Neural cell (in vitro differentiated cells): Measurements from ENCODE around the gene NUDCD3. TPM values are rescaled to one million over a fixed set of nuclear protein-coding genes. Genes with fewer than 3 reads are reported as not detected.

Source experiments
- H2AFZ ChIP-seq: fragments of 200-600, 300-800 bp; sonication (generic), shearing (Covaris generic); 2 replicates; pipeline ENCODE4 v1.6.0; 2014; ENCODE audit warnings: low read depth, mild to moderate bottlenecking, antibody characterized with exemption, low read length, moderate library complexity
- H3F3A ChIP-seq: fragments of 200-600 bp; shearing (Covaris generic); 2 replicates; pipeline ENCODE4 v1.6.1; 2016; ENCODE audit warnings: mild to moderate bottlenecking, moderate library complexity, mixed read lengths, antibody characterized with exemption, low read length; ENCODE audit not compliant: insufficient read depth, poor library complexity, severe bottlenecking
- H3K27ac ChIP-seq: fragments of 200-600, 300-800 bp; sonication (generic), shearing (Covaris generic); 2 replicates; pipeline ENCODE4 v1.5.1; 2014; ENCODE audit warnings: mild to moderate bottlenecking, low read length, moderate library complexity
- H3K27me3 ChIP-seq: fragments of 300-800, 200-600 bp; sonication (generic), shearing (Covaris generic); 2 replicates; pipeline ENCODE4 v1.6.0; 2014; ENCODE audit warnings: mild to moderate bottlenecking, low read depth, low read length, moderate library complexity; ENCODE audit not compliant: insufficient read depth
- H3K36me3 ChIP-seq: fragments of 300-800, 200-600 bp; sonication (generic), shearing (Covaris generic); 2 replicates; pipeline ENCODE4 v1.5.1; 2014; ENCODE audit warnings: mild to moderate bottlenecking, antibody characterized with exemption, low read length, moderate library complexity; ENCODE audit not compliant: insufficient read depth
- H3K4me2 ChIP-seq: fragments of 300-800, 200-600 bp; sonication (generic), shearing (Covaris generic); 2 replicates; pipeline ENCODE4 v1.6.0; 2014; ENCODE audit warnings: mild to moderate bottlenecking, low read length
- H3K4me3 ChIP-seq: fragments of 300-800, 200-600 bp; sonication (generic), shearing (Covaris generic); 2 replicates; pipeline ENCODE4 v1.5.1; 2014; ENCODE audit warnings: mild to moderate bottlenecking, low read length, moderate library complexity
- H3K79me2 ChIP-seq: fragments of 200-600 bp; shearing (Covaris generic); replicated peaks from 2 replicates; pipeline ENCODE4 v1.6.0; 2014; ENCODE audit warnings: mild to moderate bottlenecking, low read length, moderate library complexity; ENCODE audit not compliant: insufficient read depth
- H3K9ac ChIP-seq: fragments of 300-800, 200-600 bp; sonication (generic), shearing (Covaris generic); 2 replicates; pipeline ENCODE4 v1.6.1; 2016; ENCODE audit warnings: mild to moderate bottlenecking, low read length, mixed read lengths
- H3K9me2 ChIP-seq: fragments of 200-600 bp; shearing (Covaris generic); 2 replicates; pipeline ENCODE4 v1.6.1; 2016; ENCODE audit warnings: mild to moderate bottlenecking, low read length, mixed read lengths; ENCODE audit not compliant: insufficient read depth
- H3K9me3 ChIP-seq: fragments of 200-600, 300-800 bp; sonication (generic), shearing (Covaris generic); 2 replicates; pipeline ENCODE4 v1.6.1; 2016; ENCODE audit warnings: mild to moderate bottlenecking, mixed run types, low read length, moderate library complexity, mixed read lengths
- H4K20me1 ChIP-seq: fragments of 200-600 bp; shearing (Covaris generic); 2 replicates; pipeline ENCODE4 v1.6.1; 2016; ENCODE audit warnings: mild to moderate bottlenecking, mixed run types; ENCODE audit not compliant: insufficient read depth
- CTCF ChIP-seq: fragments of 450-650 bp; IDR thresholded peaks from 2 replicates; pipeline ENCODE4 v1.5.1; 2014; ENCODE audit warnings: antibody characterized with exemption, mild to moderate bottlenecking, moderate library complexity; ENCODE audit not compliant: poor library complexity, severe bottlenecking
- EP300 ChIP-seq: fragments of 450-650 bp; conservative IDR thresholded peaks from 2 replicates; pipeline ENCODE4 v1.6.1; 2014; ENCODE audit warnings: antibody characterized with exemption, mild to moderate bottlenecking, moderate library complexity; ENCODE audit not compliant: poor library complexity, severe bottlenecking
- EZH2 ChIP-seq: fragments of 200-600, 300-800 bp; shearing (Covaris generic), sonication (generic); IDR thresholded peaks from 2 replicates; pipeline ENCODE4 v1.6.1; 2014; ENCODE audit warnings: antibody characterized with exemption, low read length, borderline replicate concordance, mild to moderate bottlenecking; ENCODE audit not compliant: insufficient read depth, poor library complexity, severe bottlenecking
- MXI1 ChIP-seq: fragments of 450-650 bp; conservative IDR thresholded peaks from 2 replicates; pipeline ENCODE4 v1.6.1; 2014; ENCODE audit warnings: antibody characterized with exemption, mild to moderate bottlenecking; ENCODE audit not compliant: poor library complexity, severe bottlenecking
- POLR2AphosphoS5 ChIP-seq: IDR thresholded peaks from 2 replicates; pipeline ENCODE4 v1.6.1; 2012
- RAD21 ChIP-seq: fragments of 450-650 bp; conservative IDR thresholded peaks from 2 replicates; pipeline ENCODE4 v1.6.1; 2014; ENCODE audit warnings: antibody characterized with exemption, mild to moderate bottlenecking, moderate library complexity
- REST ChIP-seq: IDR thresholded peaks from 2 replicates; pipeline ENCODE4 v1.6.1; 2012; ENCODE audit warnings: borderline replicate concordance
- SMC3 ChIP-seq: fragments of 450-650 bp; conservative IDR thresholded peaks from 2 replicates; pipeline ENCODE4 v1.6.1; 2014; ENCODE audit warnings: antibody characterized with exemption, mild to moderate bottlenecking, moderate library complexity; ENCODE audit not compliant: poor library complexity
- TAF1 ChIP-seq: IDR thresholded peaks from 2 replicates; pipeline ENCODE4 v1.6.1; 2012; ENCODE audit warnings: low read depth
- polyA plus RNA-seq: library from polyadenylated mRNA; depleted of rRNA; stranded (reverse); fragments of >200 nt; gene quantifications from 2 replicates; pipeline ENCODE4 v1.2.3, GENCODE V29; 2014

NUDCD3 gene
- polyA plus RNA-seq, 1 donor from 2014 or later = 69.9 TPM

- Histone ChIP-seq H2AFZ (no peak overlapping the region), H3K36me3 (no peaks in the 10 kb centered on the region), H4K20me1 (no peaks in the 10 kb centered on the region), H3F3A (no peaks in the 10 kb centered on the region), H3K9ac (no peak overlapping the region), H3K27me3 (no peaks in the 10 kb centered on the region), H3K4me3 (no peak overlapping the region), H3K4me2 (no peak overlapping the region), H3K79me2 (peaks cover 9% of the 10 kb centered on the region), H3K9me3 (no peaks in the 10 kb centered on the region), H3K27ac (no peak overlapping the region), H3K9me2 (no peaks in the 10 kb centered on the region)
- no peak for TF ChIP-seq POLR2AphosphoS5
- TF ChIP-seq CTCF = no peak
- TF ChIP-seq SMC3 = no peak
- no peak for TF ChIP-seq MXI1
- no peak for TF ChIP-seq EZH2
- no peak for TF ChIP-seq EP300
- TF ChIP-seq REST = no peak
- TF ChIP-seq RAD21 = no peak
- TF ChIP-seq TAF1 = no peak
Observed at GRCh38 chr7:44472843-44473242, 17.6 kb downstream of the NUDCD3 start.

- Histone ChIP-seq H3K79me2 (peaks cover 9% of the 10 kb centered on the region), H3K9me2 (no peaks in the 10 kb centered on the region), H3K27me3 (no peaks in the 10 kb centered on the region), H3K4me3 (no peak overlapping the region), H3K9me3 (no peaks in the 10 kb centered on the region), H3K9ac (no peak overlapping the region), H3F3A (no peaks in the 10 kb centered on the region), H3K4me2 (no peak overlapping the region), H3K27ac (no peak overlapping the region), H2AFZ (no peak overlapping the region), H4K20me1 (no peaks in the 10 kb centered on the region), H3K36me3 (peaks cover 6% of the 10 kb centered on the region)
- TF ChIP-seq EP300 (no peak), MXI1 (no peak)
Observed at GRCh38 chr7:44471850-44472249, 18.6 kb downstream of the NUDCD3 start.

GRCh38 chr7:44471436-44471835 lies 19.0 kb downstream of the NUDCD3 start:
- Histone ChIP-seq H3K4me2 (no peak overlapping the region), H3K9ac (no peak overlapping the region), H3F3A (no peaks in the 10 kb centered on the region), H3K9me2 (no peaks in the 10 kb centered on the region), H2AFZ (no peak overlapping the region), H3K9me3 (no peaks in the 10 kb centered on the region), H3K27ac (no peak overlapping the region), H4K20me1 (no peaks in the 10 kb centered on the region), H3K36me3 (peaks cover 6% of the 10 kb centered on the region), H3K27me3 (no peaks in the 10 kb centered on the region), H3K79me2 (peaks cover 9% of the 10 kb centered on the region), H3K4me3 (no peak overlapping the region)
- TF ChIP-seq RAD21 (no peak), MXI1 (no peak), SMC3 (no peak), REST (no peak), EP300 (no peak)
